Measurements from ENCODE around the gene MYL3.

Gene MYL3

GRCh38 chr3:46899151-46900006, 36.1 kb upstream of the MYL3 start:
- DNase-seq, result no peak

- DNase-seq, result peak; percentile 23
Observed at GRCh38 chr3:46898321-46899150, 35.3 kb upstream of the MYL3 start.

DNA sequence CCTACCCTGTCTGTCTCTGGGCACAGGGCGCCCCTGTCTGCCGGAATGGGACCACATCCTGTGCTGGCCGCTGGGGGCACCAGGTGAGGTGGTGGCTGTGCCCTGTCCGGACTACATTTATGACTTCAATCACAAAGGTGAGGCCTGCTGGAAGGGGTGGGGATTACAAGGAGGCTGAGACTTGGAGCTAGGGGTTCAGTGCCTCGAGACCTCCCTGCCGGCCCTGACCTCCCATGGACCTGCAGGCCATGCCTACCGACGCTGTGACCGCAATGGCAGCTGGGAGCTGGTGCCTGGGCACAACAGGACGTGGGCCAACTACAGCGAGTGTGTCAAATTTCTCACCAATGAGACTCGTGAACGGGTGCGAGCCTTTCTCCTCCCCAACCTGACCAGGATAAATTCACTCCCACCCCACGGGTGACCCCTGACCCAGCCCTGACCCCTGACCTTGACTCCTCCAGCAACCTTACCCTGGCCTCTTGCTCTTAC, 34.6 kb upstream of the MYL3 start:
- DNase-seq, result no peak

DNA sequence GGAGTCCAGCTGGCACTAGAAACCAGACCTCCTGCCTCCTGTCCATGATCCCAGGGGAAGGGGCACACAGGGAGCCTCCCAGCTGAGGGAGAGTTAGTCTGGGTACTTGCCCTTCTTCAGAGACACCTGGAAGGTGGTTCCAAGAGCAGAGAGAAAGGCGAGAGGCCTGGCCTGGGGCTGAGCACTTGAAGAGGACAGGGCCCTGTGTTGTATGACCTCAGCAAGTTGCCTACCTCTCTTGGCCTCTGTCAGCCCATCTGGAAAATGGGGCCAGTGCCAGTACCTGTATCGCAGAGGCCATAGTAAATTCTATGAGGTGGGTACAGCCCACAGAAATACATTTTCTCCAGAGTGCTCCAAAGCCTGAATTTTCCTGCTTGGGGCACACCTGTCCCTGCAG, 33.8 kb upstream of the MYL3 start:
- no peak for DNase-seq

DNA sequence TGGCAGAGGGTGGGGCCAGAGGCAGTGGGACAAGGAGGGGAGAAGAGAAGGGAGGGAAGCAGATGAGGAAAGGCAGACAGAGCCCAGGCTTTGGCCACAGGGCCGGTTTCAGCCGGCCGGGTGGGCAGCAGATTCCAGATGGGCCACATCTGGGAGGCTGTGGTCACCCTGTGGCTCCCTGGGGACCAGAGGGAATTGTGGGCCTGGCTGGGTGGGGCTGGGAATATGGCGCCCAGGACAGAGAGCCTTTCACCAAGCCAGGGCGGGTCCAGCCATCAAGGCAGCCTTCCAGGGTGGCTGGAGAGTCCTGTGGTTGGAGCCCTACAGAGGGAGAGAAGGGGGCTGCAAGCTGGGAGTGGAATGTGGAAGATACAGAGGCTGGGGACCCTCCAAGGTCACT, 33.1 kb upstream of the MYL3 start:
- no peak for DNase-seq

DNA sequence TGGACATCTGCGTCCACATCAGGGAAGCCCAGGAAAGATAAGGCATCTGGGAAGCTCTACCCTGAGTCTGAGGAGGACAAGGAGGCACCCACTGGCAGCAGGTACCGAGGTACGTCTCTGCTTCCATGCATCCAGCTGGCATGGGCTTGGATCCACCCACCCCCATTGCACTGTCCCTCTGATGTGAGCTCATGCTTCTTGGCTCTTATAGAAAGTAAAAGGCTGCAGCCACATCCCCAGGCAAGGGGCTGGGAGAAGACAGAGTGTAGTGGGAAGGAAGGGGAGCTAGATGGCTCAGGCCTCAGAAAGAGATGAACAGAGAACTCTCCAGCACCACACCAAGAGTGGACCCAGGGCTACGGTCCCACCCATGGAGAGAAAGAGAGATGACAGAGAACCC, 32.5 kb upstream of the MYL3 start:
- DNase-seq, result no peak

DNA sequence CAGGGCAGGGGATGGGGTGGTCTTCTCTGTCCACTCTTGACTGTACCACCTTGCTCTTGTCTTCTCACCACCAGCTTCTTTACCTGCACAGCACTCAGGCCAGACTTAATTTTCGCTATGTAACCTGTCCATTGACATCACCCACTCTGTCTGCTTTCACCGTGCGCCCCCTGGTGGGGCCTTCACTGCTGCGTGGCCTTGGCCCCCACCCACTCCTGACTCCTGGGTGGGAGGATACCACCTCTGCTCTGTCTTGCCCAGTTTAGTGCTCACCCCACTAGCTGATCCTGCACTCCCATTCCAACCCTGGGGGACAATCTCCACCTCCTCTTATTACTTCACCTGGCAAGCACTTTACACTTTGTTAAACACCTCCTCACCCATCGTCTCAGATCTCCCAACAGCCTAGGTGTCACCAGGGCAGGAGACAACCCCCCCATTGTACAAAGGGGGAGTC, 32.0 kb upstream of the MYL3 start:
- peak; percentile 78 for DNase-seq

DNA sequence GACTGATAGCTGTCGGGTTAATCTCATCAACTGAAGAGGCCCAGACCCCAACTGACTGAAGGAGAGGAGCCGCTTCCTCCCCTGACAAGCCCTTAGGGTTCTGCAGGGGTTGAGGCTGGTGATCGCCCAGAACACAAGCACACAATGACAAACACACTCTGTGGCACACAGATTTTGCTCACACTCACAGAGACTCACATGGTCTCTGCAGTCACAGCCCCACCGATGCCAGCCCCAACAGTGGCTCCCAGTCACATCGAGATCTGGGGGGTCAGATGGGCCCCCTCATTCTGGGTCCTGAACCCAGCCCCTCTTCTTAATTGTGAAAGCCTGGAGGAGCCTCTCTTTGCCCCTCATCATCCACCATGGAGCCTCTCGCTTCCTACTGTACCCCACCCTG, 31.0 kb upstream of the MYL3 start:
- no peak for DNase-seq

DNA sequence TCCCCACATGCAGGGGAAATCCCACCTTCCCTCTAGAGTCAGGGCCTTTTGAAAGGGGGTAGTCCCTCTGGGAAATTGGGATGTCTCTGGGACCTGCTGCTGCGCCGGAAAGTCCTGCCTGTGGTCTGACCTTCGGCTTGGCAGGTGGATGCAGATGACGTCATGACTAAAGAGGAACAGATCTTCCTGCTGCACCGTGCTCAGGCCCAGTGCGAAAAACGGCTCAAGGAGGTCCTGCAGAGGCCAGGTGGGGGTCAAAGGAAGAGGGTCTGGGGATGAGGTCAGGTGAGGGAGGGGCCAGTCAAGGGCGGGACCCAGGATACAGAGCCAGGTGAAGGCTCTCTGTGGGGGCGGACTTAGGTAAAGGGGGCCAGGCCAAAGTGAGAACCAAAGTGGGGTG, 30.5 kb upstream of the MYL3 start:
- DNase-seq, result no peak

- no peak for DNase-seq
Observed at GRCh38 chr3:46893146-46893748, 30.0 kb upstream of the MYL3 start.

DNA sequence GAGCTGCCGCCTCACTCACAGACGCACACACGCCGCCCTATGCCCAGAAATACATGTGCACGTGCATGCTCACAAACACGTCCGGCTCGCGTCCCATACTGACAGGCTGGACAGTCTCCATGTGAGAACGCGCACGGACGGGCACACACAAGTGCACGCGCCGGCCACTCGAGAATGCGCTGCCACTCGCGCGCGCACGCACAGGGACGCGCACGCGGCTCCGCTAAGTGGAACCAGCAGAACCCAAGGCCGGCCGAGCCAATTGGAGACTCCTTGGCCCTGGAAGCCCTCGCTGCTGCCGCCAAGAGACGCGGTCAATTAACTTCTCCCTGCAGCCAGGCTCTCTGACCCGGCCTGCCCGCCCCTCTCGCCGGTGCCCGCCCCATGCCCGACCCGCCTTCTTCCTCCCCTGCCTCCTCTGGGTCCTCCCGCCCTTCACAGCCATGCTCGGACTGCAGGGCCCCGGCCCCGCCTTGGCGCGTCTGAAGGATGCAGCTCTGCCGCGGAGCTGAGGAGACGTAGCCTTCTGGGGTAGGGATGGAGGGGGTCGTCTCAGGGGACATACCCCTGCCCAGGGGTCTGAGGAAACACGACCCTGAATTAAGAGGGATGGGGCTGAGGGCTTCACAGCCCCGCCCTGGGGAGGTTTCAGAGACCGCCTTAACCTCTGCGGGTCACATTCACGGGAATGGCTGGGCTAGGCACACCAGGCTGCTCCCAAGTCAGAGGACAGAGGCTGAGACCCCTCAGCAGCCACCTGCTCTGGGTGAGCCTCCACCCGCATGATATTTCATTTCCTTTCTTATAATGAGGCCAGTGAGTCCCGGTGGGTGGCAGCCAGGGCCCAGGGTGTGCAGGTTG, 29.3 kb upstream of the MYL3 start:
- peak; percentile 88 for DNase-seq

DNA sequence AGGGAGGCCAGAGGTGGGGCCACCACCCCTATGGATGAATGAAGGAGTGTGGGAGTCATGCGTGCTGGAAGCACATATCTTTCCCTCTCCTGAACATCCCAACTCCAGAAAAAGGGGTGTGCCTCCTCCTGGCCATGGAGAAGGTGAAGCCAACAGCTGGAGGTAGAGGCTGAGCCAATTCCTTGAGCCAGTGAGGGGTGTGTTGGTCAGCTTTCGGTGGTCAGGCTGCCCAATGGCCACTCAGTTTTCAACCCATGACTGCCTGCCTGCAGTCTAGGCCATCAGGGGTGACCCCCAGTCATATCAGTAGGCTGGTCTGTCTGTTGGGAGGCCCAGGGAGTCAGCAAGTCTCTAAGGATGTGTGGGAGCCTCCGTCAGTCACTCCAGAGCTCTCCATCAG, 27.9 kb upstream of the MYL3 start:
- DNase-seq, result no peak

GRCh38 chr3:46890132-46890531, 26.9 kb upstream of the MYL3 start:
- peak; percentile 41 for DNase-seq

DNA sequence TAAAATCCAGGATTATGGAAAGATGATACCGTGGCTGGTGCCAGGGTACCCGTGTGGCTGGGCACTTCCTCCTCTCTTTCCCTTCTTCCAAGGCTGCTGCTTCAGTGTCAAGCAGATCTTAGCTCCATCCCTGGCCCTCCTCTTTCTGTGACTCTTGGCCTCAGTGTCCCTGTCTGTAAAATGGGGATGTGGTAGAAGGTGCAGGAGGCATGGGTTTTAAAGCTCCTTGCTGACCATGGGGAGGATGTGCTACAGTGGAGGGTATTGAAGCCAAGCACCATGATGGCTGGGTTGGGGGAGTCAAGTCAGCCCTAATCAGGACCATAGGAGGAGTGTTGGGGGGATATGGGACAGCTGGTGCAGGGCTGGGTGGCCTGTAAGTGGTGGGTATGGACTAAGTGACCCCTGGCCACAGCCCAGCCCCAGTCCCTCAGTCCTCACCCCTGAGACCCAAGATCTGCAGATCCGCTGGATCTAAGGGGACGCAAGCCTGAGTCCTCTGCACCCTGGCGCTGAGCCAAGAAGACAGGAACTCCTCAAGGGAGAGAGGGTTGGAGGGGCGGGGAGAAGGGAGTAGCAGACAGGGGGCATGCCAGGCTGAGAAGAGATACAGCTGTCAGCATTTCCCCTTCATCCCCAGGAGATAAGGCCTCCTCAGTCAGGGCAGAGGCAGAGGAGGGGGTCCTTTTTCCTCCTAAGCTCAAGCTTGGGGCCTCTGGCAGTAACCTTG, 26.3 kb upstream of the MYL3 start:
- DNase-seq, result peak; percentile 73

- no peak for DNase-seq
Observed at GRCh38 chr3:46888705-46889104, 25.5 kb upstream of the MYL3 start.

DNA sequence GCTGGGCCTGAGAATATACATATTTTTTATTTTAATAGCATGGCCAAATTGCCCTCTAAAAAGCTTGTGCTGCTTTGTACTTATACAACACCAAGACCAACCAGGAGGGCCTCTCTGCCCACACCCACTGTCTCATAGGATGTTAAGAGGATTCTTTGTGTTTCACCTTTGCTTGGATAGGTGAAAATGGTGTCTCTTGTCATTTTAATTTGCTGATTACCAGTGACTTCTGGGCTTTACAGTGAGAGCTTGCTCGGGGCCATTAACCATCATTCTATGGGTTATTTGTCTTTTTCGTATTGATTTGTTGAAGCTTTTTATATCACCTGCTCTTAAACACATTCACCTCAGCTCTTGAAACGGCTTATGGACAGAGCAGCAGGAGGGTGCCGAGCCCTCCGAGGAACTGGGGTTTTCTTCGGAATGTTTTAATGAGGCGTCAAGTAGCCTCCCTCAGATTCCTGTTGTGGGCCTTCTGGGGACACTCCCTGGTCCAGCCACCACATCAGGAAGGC, 24.8 kb upstream of the MYL3 start:
- no peak for DNase-seq

DNA sequence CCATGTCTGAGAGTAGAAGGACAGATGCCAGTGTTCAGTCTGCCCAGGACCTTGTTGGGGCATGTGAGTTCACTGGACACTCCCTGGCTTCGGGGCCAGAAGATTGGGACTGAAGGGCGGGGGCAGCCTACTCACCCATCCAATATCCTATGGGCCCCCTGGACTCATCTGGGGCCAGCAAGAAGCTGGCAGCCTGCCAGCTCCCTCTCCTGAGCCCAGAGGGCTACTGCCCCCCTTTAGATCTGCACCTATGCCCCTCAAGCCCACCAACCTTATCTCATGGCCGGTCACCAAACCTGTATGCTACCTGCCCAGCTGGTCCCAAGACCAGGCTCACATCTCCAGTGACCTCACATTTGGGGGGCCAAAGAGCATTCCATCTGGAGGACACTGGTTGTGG, 22.4 kb upstream of the MYL3 start:
- DNase-seq, result no peak

- no peak for DNase-seq
Observed at GRCh38 chr3:46884929-46885328, 21.7 kb upstream of the MYL3 start.

GRCh38 chr3:46884427-46884826, 21.2 kb upstream of the MYL3 start:
- DNase-seq, result no peak

- DNase-seq, result no peak
Observed at GRCh38 chr3:46883830-46884185, 20.6 kb upstream of the MYL3 start.

GRCh38 chr3:46883054-46883829, 20.0 kb upstream of the MYL3 start:
- DNase-seq, result peak; percentile 64
